Lower leg skin (tissue), 4 donors: ENCODE measurements around the gene F12. TPM values are rescaled to one million over a fixed set of nuclear protein-coding genes. Genes with fewer than 3 reads are reported as not detected.

Experiments
- DNase-seq, 2 donors: peaks; one replicate each; pipeline ENCODE4 v3.0.0-alpha.2; 2019; ENCODE audit warnings: low spot score in 2 of 2
- H3K4me3 ChIP-seq: fragments of 200-600 bp; sonication (generic); 2 replicates; pipeline ENCODE4 v1.5.1; 2017; ENCODE audit warnings: mild to moderate bottlenecking, low read depth; ENCODE audit not compliant: poor library complexity, severe bottlenecking
- CTCF ChIP-seq, 3 donors: fragments of 450-650 bp; IDR thresholded peaks; one replicate each; pipeline ENCODE4 v1.5.1; 2016; ENCODE audit warnings: antibody characterized with exemption in 3 of 3, mild to moderate bottlenecking in 3 of 3, moderate library complexity in 2 of 3
- POLR2A ChIP-seq, 2 donors: fragments of 450-650 bp; IDR thresholded peaks; one replicate each; pipeline ENCODE4 v1.6.1; 2016 to 2017; ENCODE audit warnings: antibody characterized with exemption in 2 of 2, mild to moderate bottlenecking in 1 of 2, moderate library complexity in 1 of 2
- WGBS, 2 donors: methylation state at CpG; one replicate each; pipeline ENCODE4 v1.1.5; 2018; 5-methylcytosine and 5-hydroxymethylcytosine counted together
- intact Hi-C: fragments of 100-400 bp; cut with DNase I; formaldehyde crosslinking; loops from one replicate; pipeline ENCODE4 v1.15.0; 2023; ENCODE audit warnings: low total_unique reads
- total RNA-seq, 4 donors: library from RNA; depleted of rRNA; stranded (reverse); fragments of >200 nt; gene quantifications; one replicate each; pipeline ENCODE4 v1.1.0, GENCODE V29; 2016

The F12 gene
- total RNA-seq, 4 donors from 2014 or later, result 1.9 to 14.5 (median 10.1) TPM

DNA sequence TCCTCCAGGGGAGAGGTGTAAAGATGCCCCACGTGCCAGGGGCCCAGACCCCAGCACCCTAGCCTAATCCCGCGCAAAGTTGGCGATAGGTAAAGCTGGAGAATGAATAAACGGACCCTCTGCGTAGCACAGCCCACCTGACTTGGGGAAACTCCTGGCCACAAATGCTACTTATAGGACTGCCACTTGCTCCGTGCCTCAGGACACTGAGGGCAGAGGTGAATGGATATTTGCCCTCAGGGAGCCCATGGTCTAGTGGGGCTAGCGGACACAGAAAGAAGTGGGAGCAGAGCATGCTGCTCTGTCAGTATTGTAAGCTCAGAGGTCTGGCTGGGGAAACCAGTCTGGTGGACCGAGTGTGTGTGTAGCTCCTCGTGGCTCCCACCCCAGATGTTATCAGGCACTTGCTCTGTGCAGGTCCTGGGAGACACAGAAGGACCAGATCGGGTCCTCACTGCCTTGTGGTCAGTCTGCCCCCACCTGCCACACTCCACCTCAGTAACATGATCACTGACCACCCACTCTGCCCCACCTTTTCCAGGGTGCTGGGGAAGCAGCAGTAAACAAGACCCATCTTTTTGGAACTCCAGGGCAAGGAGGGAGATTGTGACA is 18.0 kb upstream of the F12 start:
- peak overlapping the region; percentile 76 for H3K4me3 ChIP-seq
- no peak for TF ChIP-seq POLR2A (IDR thresholded peaks at IDR 0.05)
- DNase-seq, result peak in 1 of 2 donors; percentile 21
- intact Hi-C loops, result no loop called here
- 10 to 12% methylated on average over 8 to 11 of the region's 11 CpGs for WGBS, 2 donors

GRCh38 chr5:177426566-177427210 is 17.3 kb upstream of the F12 start, which contains the start of gene GRK6:
TSS of gene GRK6 (plus strand) at chr5:177426676. CDS start at chr5:177426846, 170 bp downstream.
- DNase-seq, result peak; percentile 32 to 92
- WGBS, 2 donors, result 0% methylated on average over 29 to 63 of the region's 82 CpGs
- TF ChIP-seq CTCF (IDR thresholded peaks at IDR 0.05) (no peak), POLR2A (IDR thresholded peaks at IDR 0.05) (no peak)
- H3K4me3 ChIP-seq, result peak within 1 kb of the TSS; percentile 76
- intact Hi-C loops, result loop anchor here (1.0 kb wide), 1 partner anchor 35 kb away; no protein-coding TSS in a partner anchor

- TF ChIP-seq POLR2A (IDR thresholded peaks at IDR 0.05) (no peak), CTCF (IDR thresholded peaks at IDR 0.05) (no peak)
- DNase-seq, result peak; percentile 100
- 0 to 1% methylated on average over 52 of the region's 52 CpGs for WGBS, 2 donors
- H3K4me3 ChIP-seq, result peak overlapping the region; percentile 8
- intact Hi-C loops, result loop anchor here (1.0 kb wide), 1 partner anchor 35 kb away; no protein-coding TSS in a partner anchor
These were observed 16.6 kb upstream of the F12 start for GRCh38 chr5:177425801-177426565.

DNA sequence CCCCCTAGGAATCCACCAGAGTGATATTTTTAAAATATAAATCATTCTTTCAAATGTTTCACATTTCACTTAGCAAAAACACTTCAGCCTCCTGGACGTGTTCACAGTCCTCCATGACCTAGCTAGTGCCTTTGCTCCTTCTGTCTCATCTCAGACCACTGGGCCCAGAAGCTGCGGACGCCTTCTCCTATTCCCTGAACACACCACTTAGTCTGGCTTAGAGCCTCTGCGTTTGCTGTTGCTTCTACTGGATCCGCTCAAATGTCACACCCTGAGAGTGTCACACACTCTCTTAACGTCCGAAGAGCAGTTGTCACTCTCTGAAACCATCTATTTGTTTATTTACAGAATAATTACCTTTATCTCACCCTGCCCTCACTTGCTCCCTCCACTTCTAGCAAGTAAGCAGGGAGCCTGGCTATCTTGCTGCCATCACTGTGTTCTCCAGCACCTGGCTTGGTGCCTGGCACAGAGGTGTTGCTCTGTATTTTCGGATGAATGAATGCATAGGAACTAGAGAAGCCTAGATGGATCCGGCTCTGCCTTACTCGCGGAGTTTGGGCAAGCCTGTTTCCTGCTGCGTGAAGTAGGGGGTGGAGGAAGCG is 15.9 kb upstream of the F12 start:
- no peak for DNase-seq
- WGBS, 2 donors, result 43 to 45% methylated on average over 13 of the region's 13 CpGs
- intact Hi-C loops, result no loop called here
- peak overlapping the region; percentile 8 for H3K4me3 ChIP-seq
- TF ChIP-seq POLR2A (IDR thresholded peaks at IDR 0.05) (no peak), CTCF (IDR thresholded peaks at IDR 0.05) (no peak)

DNA sequence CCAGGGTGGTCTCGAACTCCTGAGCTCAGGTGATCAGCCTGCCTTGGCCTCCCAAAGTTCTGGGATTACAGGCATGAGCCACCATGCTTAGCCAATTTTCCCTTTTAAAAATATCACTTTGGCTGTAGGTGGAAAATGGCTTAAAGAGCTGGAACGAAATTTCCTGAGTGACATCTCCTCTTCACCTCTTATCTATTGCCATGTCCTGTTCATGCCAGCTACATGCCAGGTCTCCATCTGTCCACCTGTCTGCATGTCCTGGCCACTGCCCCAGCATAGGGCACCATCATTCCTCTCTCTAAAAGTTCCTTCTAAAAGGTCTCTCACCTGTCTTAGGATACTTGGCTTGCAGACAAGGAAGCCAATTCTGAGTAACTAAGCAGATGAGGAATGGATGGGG is 14.3 kb upstream of the F12 start:
- H3K4me3 ChIP-seq, result no peak overlapping the region
- intact Hi-C loops, result no loop called here
- TF ChIP-seq POLR2A (IDR thresholded peaks at IDR 0.05) (no peak), CTCF (IDR thresholded peaks at IDR 0.05) (no peak)
- no peak for DNase-seq
- WGBS, 2 donors, result 92 to 95% methylated on average over 2 of the region's 2 CpGs
